H1 (cell line): ENCODE results near the gene ZNF280B. TPM values are rescaled to one million over a fixed set of nuclear protein-coding genes. Genes with fewer than 3 reads are reported as not detected.

ENCODE experiments used
- CTCF ChIA-PET: fragments of 300-600 bp; sonication (Branson Sonifier 250); formaldehyde crosslinking; loops from one replicate; lab custom pipeline; 2021; ENCODE audit not compliant: partially characterized antibody; lab: Charles Lee
- POLR2A ChIA-PET: fragments of 300-600 bp; sonication (Branson Sonifier 250); formaldehyde crosslinking; loops from one replicate; lab custom pipeline; 2021; ENCODE audit warnings: inconsistent platforms; ENCODE audit not compliant: partially characterized antibody; lab: Charles Lee
- DNase-seq, 2 experiments: peaks; one replicate each; pipeline versions ENCODE4 v3.0.0 to v3.0.0-alpha.2; 2010 to 2022; ENCODE audit warnings: low spot score in 2 of 2, low read depth in 1 of 2, mixed read lengths in 1 of 2
- FAIRE-seq: peaks from 2 replicates; lab custom pipeline; 2011; peaks lifted over from hg19 to GRCh38; lab: Jason Lieb, UNC
- H2AFZ ChIP-seq: 2 replicates; pipeline ENCODE4 v1.8.1; 2012; ENCODE audit warnings: low read length, inconsistent platforms
- H2AK5ac ChIP-seq: 2 replicates; pipeline ENCODE4 v1.6.1; 2013; ENCODE audit warnings: low read depth, low read length
- H2BK120ac ChIP-seq: replicated peaks from 2 replicates; pipeline ENCODE3; 2013; ENCODE audit warnings: low read depth, low read length, inconsistent platforms
- H2BK12ac ChIP-seq: 2 replicates; pipeline ENCODE4 v1.6.1; 2013; ENCODE audit warnings: low read depth, low read length
- H2BK15ac ChIP-seq: 2 replicates; pipeline ENCODE4 v1.6.1; 2013; ENCODE audit warnings: low read length
- H2BK20ac ChIP-seq: 2 replicates; pipeline ENCODE4 v1.6.1; 2013; ENCODE audit warnings: low read length
- H2BK5ac ChIP-seq: 2 replicates; pipeline ENCODE4 v1.6.1; 2013; ENCODE audit warnings: low read depth, low read length
- H3K14ac ChIP-seq: 2 replicates; pipeline ENCODE4 v1.6.1; 2013; ENCODE audit warnings: inconsistent platforms; ENCODE audit not compliant: insufficient read length
- H3K18ac ChIP-seq: 2 replicates; pipeline ENCODE4 v1.6.1; 2013; ENCODE audit warnings: low read length; ENCODE audit errors: extremely low read depth
- H3K23ac ChIP-seq: 2 replicates; pipeline ENCODE4 v1.6.1; 2013; ENCODE audit warnings: inconsistent platforms; ENCODE audit not compliant: insufficient read length
- H3K23me2 ChIP-seq: 2 replicates; pipeline ENCODE4 v1.6.1; 2013; ENCODE audit warnings: low read depth, low read length
- H3K27ac ChIP-seq: 2 replicates; pipeline ENCODE4 v1.6.1; 2011; ENCODE audit warnings: low read depth, low read length, inconsistent platforms
- H3K27me3 ChIP-seq, 4 experiments: replicated peaks in 1 of 4; 1 replicate in 1 of 4; 2 replicates in 3 of 4; pipeline versions ENCODE4 v1.6.1 to v1.8.1; 2011 to 2013; ENCODE audit warnings: low read length in 3 of 4, mild to moderate bottlenecking in 3 of 4, inconsistent platforms in 2 of 4, mixed read lengths in 2 of 4, moderate library complexity in 1 of 4; ENCODE audit not compliant: control insufficient read depth in 3 of 4, insufficient read depth in 3 of 4; ENCODE audit errors: extremely low read depth in 1 of 4
- H3K36me3 ChIP-seq, 4 experiments: 2 replicates each; pipeline versions ENCODE4 v1.6.1 to v1.8.1; 2011 to 2013; ENCODE audit warnings: mild to moderate bottlenecking in 4 of 4, low read length in 3 of 4, moderate library complexity in 2 of 4, control low read depth in 1 of 4, inconsistent platforms in 1 of 4; ENCODE audit not compliant: insufficient read depth in 4 of 4, control insufficient read depth in 2 of 4
- H3K4ac ChIP-seq: replicated peaks from 2 replicates; pipeline ENCODE3; 2013; ENCODE audit warnings: low read length, low read depth, mixed read lengths, inconsistent platforms; ENCODE audit not compliant: insufficient read length
- H3K4me1 ChIP-seq, 4 experiments: replicated peaks in 1 of 4; 1 replicate in 1 of 4; 2 replicates in 3 of 4; pipeline versions ENCODE4 v1.6.1 to v1.8.1; 2011 to 2013; ENCODE audit warnings: low read length in 3 of 4, inconsistent platforms in 2 of 4, mixed read lengths in 1 of 4; ENCODE audit not compliant: insufficient read depth in 4 of 4, control insufficient read depth in 3 of 4
- H3K4me2 ChIP-seq, 2 experiments: 2 replicates each; pipeline versions ENCODE4 v1.6.1 to v1.8.1; 2011 to 2013; ENCODE audit warnings: low read depth in 2 of 2, low read length in 2 of 2, control low read depth in 1 of 2, inconsistent platforms in 1 of 2, mild to moderate bottlenecking in 1 of 2; ENCODE audit not compliant: insufficient read depth in 1 of 2
- H3K4me3 ChIP-seq, 4 experiments: fragments of 200-600, 300-600 bp in 1 of 4; sonication (generic), shearing (Covaris generic), sonication (Bioruptor Twin) in 1 of 4; 2 replicates each; pipeline versions ENCODE4 v1.5.1 to v1.8.1; 2011 to 2016; ENCODE audit warnings: low read length in 4 of 4, low read depth in 3 of 4, control low read depth in 2 of 4, inconsistent platforms in 2 of 4, mild to moderate bottlenecking in 2 of 4, mixed read lengths in 1 of 4, moderate library complexity in 1 of 4; ENCODE audit not compliant: insufficient read depth in 2 of 4; ENCODE audit errors: extremely low read depth in 1 of 4
- H3K56ac ChIP-seq: replicated peaks from 2 replicates; pipeline ENCODE3; 2013; ENCODE audit warnings: low read depth, mild to moderate bottlenecking, mixed read lengths, low read length, inconsistent platforms; ENCODE audit not compliant: insufficient read length
- H3K79me1 ChIP-seq: 2 replicates; pipeline ENCODE4 v1.6.1; 2013; ENCODE audit warnings: low read depth, low read length, control low read depth
- H3K79me2 ChIP-seq, 2 experiments: 2 replicates each; pipeline versions ENCODE4 v1.6.1 to v1.8.1; 2012 to 2013; ENCODE audit warnings: low read length in 2 of 2, mild to moderate bottlenecking in 2 of 2, inconsistent platforms in 1 of 2; ENCODE audit not compliant: insufficient read depth in 2 of 2, control insufficient read depth in 1 of 2
- H3K9ac ChIP-seq, 4 experiments: replicated peaks in 1 of 4; 1 replicate in 1 of 4; 2 replicates in 3 of 4; pipeline versions ENCODE4 v1.6.1 to v1.8.1; 2011 to 2013; ENCODE audit warnings: low read depth in 3 of 4, low read length in 3 of 4, control low read depth in 2 of 4, mild to moderate bottlenecking in 2 of 4, moderate library complexity in 2 of 4, inconsistent platforms in 1 of 4; ENCODE audit errors: extremely low read depth in 1 of 4
- H3K9me3 ChIP-seq, 2 experiments: 2 replicates each; pipeline versions ENCODE4 v1.6.1 to v1.8.1; 2012 to 2013; ENCODE audit warnings: mild to moderate bottlenecking in 2 of 2, moderate library complexity in 2 of 2, control low read depth in 1 of 2, inconsistent platforms in 1 of 2, low read depth in 1 of 2, low read length in 1 of 2, mixed read lengths in 1 of 2; ENCODE audit not compliant: insufficient read depth in 2 of 2
- H4K20me1 ChIP-seq, 2 experiments: replicated peaks in 1 of 2; 2 replicates each; pipeline versions ENCODE3 to v1.8.1; 2011 to 2013; ENCODE audit warnings: inconsistent platforms in 2 of 2, low read length in 2 of 2, mild to moderate bottlenecking in 1 of 2; ENCODE audit not compliant: insufficient read depth in 2 of 2, control insufficient read depth in 1 of 2
- H4K5ac ChIP-seq: 2 replicates; pipeline ENCODE4 v1.6.1; 2013; ENCODE audit warnings: low read length, low read depth, mixed read lengths, inconsistent platforms; ENCODE audit not compliant: insufficient read length
- H4K8ac ChIP-seq: 2 replicates; pipeline ENCODE4 v1.8.0; 2013; ENCODE audit warnings: mild to moderate bottlenecking, moderate library complexity, low read length, inconsistent platforms; ENCODE audit not compliant: insufficient read depth; ENCODE audit errors: extremely low read depth
- H4K91ac ChIP-seq: replicated peaks from 2 replicates; pipeline ENCODE3; 2013; ENCODE audit warnings: low read length, mixed read lengths, inconsistent platforms; ENCODE audit not compliant: insufficient read length
- ATF3 ChIP-seq: IDR thresholded peaks from 2 replicates; pipeline ENCODE4 v1.6.1; 2011; ENCODE audit warnings: low read depth, mild to moderate bottlenecking, low read length; ENCODE audit not compliant: insufficient read depth
- CEBPB ChIP-seq: IDR thresholded peaks from 2 replicates; pipeline ENCODE4 v1.6.1; 2012; ENCODE audit warnings: low read depth, low read length
- CHD1 ChIP-seq: IDR thresholded peaks from 2 replicates; pipeline ENCODE4 v1.6.1; 2012; ENCODE audit warnings: low read depth, low read length, improper control_type of control experiment
- GABPA ChIP-seq: IDR thresholded peaks from 2 replicates; pipeline ENCODE4 v1.6.1; 2011; ENCODE audit warnings: mild to moderate bottlenecking, low read length, moderate library complexity, borderline replicate concordance; ENCODE audit not compliant: insufficient read depth
- KDM5A ChIP-seq: fragments of 200-600 bp; IDR thresholded peaks from 2 replicates; pipeline ENCODE4 v1.7.1; 2012; ENCODE audit warnings: mild to moderate bottlenecking, low read length, inconsistent platforms, mixed read lengths
- NANOG ChIP-seq: IDR thresholded peaks from 2 replicates; pipeline ENCODE4 v1.6.1; 2011; ENCODE audit warnings: low read length, low read depth, mild to moderate bottlenecking, inconsistent platforms; ENCODE audit not compliant: insufficient read depth, poor library complexity, severe bottlenecking
- PHF8 ChIP-seq: fragments of 200-600 bp; sonication (generic); conservative IDR thresholded peaks from 2 replicates; pipeline ENCODE4 v1.7.1; 2012; ENCODE audit warnings: low read depth, mild to moderate bottlenecking, inconsistent platforms, low read length, moderate library complexity
- RBBP5 ChIP-seq: IDR thresholded peaks from 2 replicates; pipeline ENCODE4 v1.7.1; 2012; ENCODE audit warnings: low read depth, mild to moderate bottlenecking, inconsistent platforms, low read length, moderate library complexity, borderline replicate concordance
- SP2 ChIP-seq: IDR thresholded peaks from 2 replicates; pipeline ENCODE4 v1.6.1; 2012; ENCODE audit warnings: mild to moderate bottlenecking, low read length, inconsistent platforms
- TAF7 ChIP-seq: optimal IDR thresholded peaks from 2 replicates; pipeline ENCODE3; 2011; ENCODE audit warnings: low read depth, mild to moderate bottlenecking, inconsistent platforms, low read length, moderate library complexity, borderline replicate concordance
- TBP ChIP-seq: IDR thresholded peaks from 2 replicates; pipeline ENCODE4 v1.6.1; 2011; ENCODE audit warnings: low read depth, low read length, improper control_type of control experiment
- WGBS, 2 experiments: shearing (Covaris generic) in 1 of 2; methylation state at CpG; one replicate each; pipeline versions ENCODE4 v1.1.6 to v1.1.7; 2013 to 2015; ENCODE audit warnings: low lambda C conversion rate in 2 of 2, mixed read lengths in 2 of 2, inconsistent platforms in 1 of 2, low coverage in 1 of 2, missing lambda C conversion rate in 1 of 2; ENCODE audit not compliant: insufficient replicate concordance in 2 of 2, insufficient coverage in 1 of 2, insufficient read length in 1 of 2; ENCODE audit errors: extremely low coverage in 1 of 2, missing lambda C conversion rate in 1 of 2; 5-methylcytosine and 5-hydroxymethylcytosine counted together
- polyA plus RNA-seq, 7 experiments: library from polyadenylated mRNA; depleted of rRNA in 3 of 7; stranded (reverse) in 5 of 7; unstranded in 2 of 7; fragments of >200 nt in 5 of 7; fragments of 200-250 nt in 2 of 7; gene quantifications; 1 replicate in 5 of 7; 2 replicates in 1 of 7; 4 replicates in 1 of 7; pipeline versions ENCODE4 v1.2.1 to v1.2.3, GENCODE V29; 2011 to 2013; ENCODE audit warnings: missing spikeins in 2 of 7, mixed read lengths in 2 of 7
- total RNA-seq: library from RNA; stranded (reverse); fragmentation: NEBNext Ultra II Directional; extraction: Animal tissue kit (Norgen Biotek cat#: 25700); gene quantifications from 2 replicates; pipeline ENCODE4 v1.2.1, GENCODE V29; 2021

ZNF280B gene
- total and polyA plus RNA-seq, 2 of the 8 experiments (the other 6 are each of a cell fraction or from before 2014, with no cell fraction given) = 4.8 to 11.7 TPM

- Histone ChIP-seq H4K5ac (no peak overlapping the region), H2AFZ (no peak overlapping the region), H3K4me1 (no peaks in the 10 kb centered on the region), H4K8ac (no peak overlapping the region), H2BK20ac (no peak overlapping the region), H2BK5ac (no peak overlapping the region), H3K56ac (no peak overlapping the region)
- no peak for TF ChIP-seq TAF7
- no peak for TF ChIP-seq SP2
- no peak for TF ChIP-seq TBP
- TF ChIP-seq GABPA = no peak
- TF ChIP-seq RBBP5 = no peak
- no peak for TF ChIP-seq ATF3
- no peak for TF ChIP-seq KDM5A
- no peak for TF ChIP-seq CHD1
- TF ChIP-seq NANOG = no peak
- TF ChIP-seq CEBPB = no peak
- TF ChIP-seq PHF8 = no peak
- TF ChIP-seq, all 59 proteins: peak for 0
- Histone ChIP-seq H4K91ac (no peak overlapping the region), H2BK15ac (no peak overlapping the region), H3K27ac (no peak overlapping the region), H2AK5ac (no peak overlapping the region), H3K79me1 (no peaks in the 10 kb centered on the region), H3K23ac (no peak overlapping the region), H3K27me3 (peaks cover 0 to 1% (median 0%) of the 10 kb centered on the region in 4 experiments; a peak in 3 of 7 replicates), H3K9ac (no peak overlapping the region), H3K9me3 (no peaks in the 10 kb centered on the region), H3K36me3 (peaks cover 5 to 24% (median 10%) of the 10 kb centered on the region in 4 experiments; a peak in 7 of 8 replicates), H3K79me2 (no peaks in the 10 kb centered on the region), H3K4ac (no peak overlapping the region), H3K4me2 (no peak overlapping the region), H2BK120ac (no peak overlapping the region), H3K14ac (no peak overlapping the region), H2BK12ac (no peak overlapping the region), H3K23me2 (no peaks in the 10 kb centered on the region), H3K18ac (no peak overlapping the region), H3K4me3 (no peak overlapping the region), H4K20me1 (peaks cover 0 to 5% of the 10 kb centered on the region in 2 experiments)
- CTCF ChIA-PET = interaction anchor here (2.4 kb wide), 1 partner anchor 468 kb away, joined by 5 read pairs; no protein-coding TSS in a partner anchor
- POLR2A ChIA-PET = interaction anchor here (1.8 kb wide), 1 partner anchor 9 kb away, joined by 3 read pairs; no protein-coding TSS in a partner anchor
- FAIRE-seq = no peak
- no peak for DNase-seq
- 90% methylated on average over 6 of the region's 6 CpGs; no CpG with 5 or more reads in 1 of the 2 experiments for WGBS, 2 experiments
Measured at GRCh38 chr22:22487059-22487458, 21.5 kb downstream of the ZNF280B start.
